ENCODE measurements around the gene ADAMTSL5. TPM values are rescaled to one million over a fixed set of nuclear protein-coding genes. Genes with fewer than 3 reads are reported as not detected.

The ADAMTSL5 gene
- total RNA-seq, 4 donors from 2014 or later: 13.5 to 20.8 (median 18.8) TPM

DNA sequence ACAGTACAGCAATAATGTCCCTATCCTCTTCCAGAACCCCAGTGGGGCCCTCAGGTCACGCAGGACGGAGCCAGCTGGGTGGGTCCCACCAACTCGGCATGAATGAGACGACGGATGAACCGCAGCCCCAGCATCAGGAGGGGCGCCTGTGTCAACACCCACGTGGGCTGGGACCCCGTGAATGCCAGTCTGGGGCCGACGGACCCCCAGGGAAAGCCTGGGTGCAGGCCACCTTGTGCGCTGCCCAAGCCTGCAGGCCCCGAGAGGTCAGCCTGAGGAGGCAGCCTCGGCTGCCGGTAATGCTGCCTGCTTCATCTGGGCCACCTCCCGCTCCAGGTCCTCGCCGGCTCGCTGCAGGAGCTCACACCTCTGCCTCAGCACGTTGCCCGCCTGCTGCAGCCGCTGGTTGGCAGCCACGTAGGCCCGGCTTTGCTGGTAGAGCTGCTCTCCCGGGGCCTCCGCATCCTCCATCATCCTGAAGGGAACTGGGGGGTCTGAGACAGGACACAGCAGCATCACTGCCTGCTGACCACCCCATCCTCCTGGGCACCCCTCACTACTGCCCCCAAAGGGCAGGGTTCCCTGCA is 38.0 kb downstream of the ADAMTSL5 start:
- peaks cover 5 to 52% (median 25%) of the 10 kb centered on the region in 4 donors for H3K27me3 ChIP-seq
- peaks cover 0 to 31% (median 0%) of the 10 kb centered on the region in 3 donors for H3K36me3 ChIP-seq
- TF ChIP-seq, protein P1, sequence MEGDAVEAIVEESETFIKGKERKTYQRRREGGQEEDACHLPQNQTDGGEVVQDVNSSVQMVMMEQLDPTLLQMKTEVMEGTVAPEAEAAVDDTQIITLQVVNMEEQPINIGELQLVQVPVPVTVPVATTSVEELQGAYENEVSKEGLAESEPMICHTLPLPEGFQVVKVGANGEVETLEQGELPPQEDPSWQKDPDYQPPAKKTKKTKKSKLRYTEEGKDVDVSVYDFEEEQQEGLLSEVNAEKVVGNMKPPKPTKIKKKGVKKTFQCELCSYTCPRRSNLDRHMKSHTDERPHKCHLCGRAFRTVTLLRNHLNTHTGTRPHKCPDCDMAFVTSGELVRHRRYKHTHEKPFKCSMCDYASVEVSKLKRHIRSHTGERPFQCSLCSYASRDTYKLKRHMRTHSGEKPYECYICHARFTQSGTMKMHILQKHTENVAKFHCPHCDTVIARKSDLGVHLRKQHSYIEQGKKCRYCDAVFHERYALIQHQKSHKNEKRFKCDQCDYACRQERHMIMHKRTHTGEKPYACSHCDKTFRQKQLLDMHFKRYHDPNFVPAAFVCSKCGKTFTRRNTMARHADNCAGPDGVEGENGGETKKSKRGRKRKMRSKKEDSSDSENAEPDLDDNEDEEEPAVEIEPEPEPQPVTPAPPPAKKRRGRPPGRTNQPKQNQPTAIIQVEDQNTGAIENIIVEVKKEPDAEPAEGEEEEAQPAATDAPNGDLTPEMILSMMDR (IDR thresholded peaks at IDR 0.05): no peak
- no peak for TF ChIP-seq POLR2A (IDR thresholded peaks at IDR 0.05)
- intact Hi-C loops (cut with DNase I): no loop called here
- DNase-seq: no peak
- H3K4me1 ChIP-seq: peaks cover 31 to 68% (median 34%) of the 10 kb centered on the region in 3 donors
- no peak overlapping the region for H3K27ac ChIP-seq
- H3K9me3 ChIP-seq: no peaks in the 10 kb centered on the region
- WGBS, 2 donors: 81% methylated on average over 7 of the region's 26 CpGs; no CpG with 5 or more reads in 1 of the 2 donors
- no peak overlapping the region for H3K4me3 ChIP-seq

DNA sequence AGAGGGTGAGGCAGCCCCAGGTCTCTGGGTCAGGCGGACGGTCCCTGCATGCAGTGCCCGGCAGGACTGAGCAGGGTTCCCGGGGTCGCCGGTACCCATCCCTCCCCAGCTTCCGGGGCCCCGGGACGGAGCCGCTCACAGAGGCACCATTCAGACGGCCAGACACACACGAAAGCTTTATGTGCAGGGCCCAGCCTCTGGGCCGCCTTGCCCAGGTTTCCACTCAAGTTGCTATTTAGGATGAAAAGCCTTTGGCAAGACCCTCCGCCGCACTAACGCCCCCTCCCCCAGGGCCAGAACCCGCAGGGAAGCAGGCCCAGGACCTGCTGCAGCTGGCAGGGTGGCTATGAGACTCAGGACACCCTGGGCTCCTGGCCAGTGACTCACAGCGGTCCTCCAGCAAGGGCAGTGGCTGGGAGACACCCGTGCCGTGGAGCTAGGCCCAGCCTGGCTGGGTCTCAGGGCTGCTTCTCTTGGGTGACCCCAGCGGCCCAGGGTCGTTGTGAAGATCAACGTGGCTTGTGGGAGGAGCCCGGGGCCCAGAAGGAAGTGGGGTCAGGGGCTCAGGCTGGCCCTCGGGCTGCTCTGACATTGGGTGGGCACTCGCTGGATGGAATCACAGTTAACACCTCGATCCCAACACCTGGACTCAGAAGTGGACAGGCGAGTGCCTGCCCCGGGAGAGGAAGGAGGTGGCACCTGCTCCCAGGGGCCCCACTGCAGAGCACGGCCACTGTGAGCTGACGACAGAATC is 38.6 kb downstream of the ADAMTSL5 start:
- intact Hi-C loops (cut with DNase I): no loop called here
- Histone ChIP-seq H3K4me3 (no peak overlapping the region), H3K27ac (no peak overlapping the region), H3K36me3 (peaks cover 0 to 31% (median 0%) of the 10 kb centered on the region in 3 donors), H3K9me3 (no peaks in the 10 kb centered on the region), H3K4me1 (peaks cover 37 to 68% (median 38%) of the 10 kb centered on the region in 3 donors), H3K27me3 (peaks cover 8 to 59% (median 26%) of the 10 kb centered on the region in 4 donors)
- 67 to 76% methylated on average over 4 to 18 of the region's 31 CpGs for WGBS, 2 donors
- TF ChIP-seq, protein P1 (IDR thresholded peaks at IDR 0.05): no peak
- TF ChIP-seq POLR2A (IDR thresholded peaks at IDR 0.05): no peak
- no peak for DNase-seq

- Histone ChIP-seq H3K9me3 (no peaks in the 10 kb centered on the region), H3K27me3 (peaks cover 9 to 68% (median 32%) of the 10 kb centered on the region in 4 donors), H3K36me3 (peaks cover 0 to 31% (median 0%) of the 10 kb centered on the region in 3 donors), H3K4me1 (peaks cover 41 to 70% (median 44%) of the 10 kb centered on the region in 3 donors), H3K4me3 (no peak overlapping the region), H3K27ac (no peak overlapping the region)
- no peak for TF ChIP-seq POLR2A (IDR thresholded peaks at IDR 0.05)
- TF ChIP-seq, protein P1 (IDR thresholded peaks at IDR 0.05): no peak
- intact Hi-C loops (cut with DNase I): no loop called here
- DNase-seq: no peak
- WGBS, 2 donors: 57 to 80% methylated on average over 7 to 9 of the region's 20 CpGs
Observed at GRCh38 chr19:1473085-1473851, 39.6 kb downstream of the ADAMTSL5 start.

DNA sequence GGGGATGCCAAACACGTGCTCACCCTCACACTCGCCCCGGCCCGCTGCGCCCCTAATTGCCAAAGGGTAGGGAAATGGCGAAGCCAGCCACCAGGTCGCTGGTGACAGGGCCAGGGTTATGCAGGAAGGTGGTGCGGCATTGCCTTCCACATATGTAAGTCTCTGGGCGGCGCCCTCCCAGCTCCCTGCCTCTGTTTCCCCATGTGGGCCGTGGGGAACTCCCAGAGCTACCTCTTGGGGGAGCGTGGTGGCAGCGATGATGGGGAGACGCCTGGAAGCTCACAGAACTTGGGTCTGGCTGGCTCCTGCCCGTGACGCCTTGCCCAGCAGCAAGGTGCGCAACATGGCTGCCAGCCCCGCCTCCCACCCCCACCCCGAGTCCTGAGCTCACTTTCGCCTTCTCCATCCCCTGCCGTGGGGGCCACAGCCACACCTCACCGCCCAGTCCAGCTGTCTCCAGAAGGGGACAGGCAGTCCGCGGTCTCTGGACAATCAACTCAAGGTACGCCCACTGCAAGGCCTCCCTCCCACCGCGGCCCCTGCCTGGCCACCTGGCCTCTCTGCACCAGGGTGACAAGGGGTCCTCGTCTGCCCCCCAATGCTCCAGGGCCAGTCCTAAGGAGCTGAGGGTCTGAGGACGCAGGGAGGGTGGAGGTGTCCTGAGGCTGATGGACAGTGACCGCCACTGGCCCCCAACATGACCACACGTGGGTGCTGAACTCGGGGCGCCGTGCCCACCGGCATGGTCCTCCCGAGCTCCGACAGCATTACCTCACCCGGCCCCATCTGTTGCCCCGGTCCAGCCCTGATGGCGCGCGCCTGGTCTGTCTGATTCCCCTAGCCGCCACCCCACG is 40.4 kb downstream of the ADAMTSL5 start:
- no peak for TF ChIP-seq POLR2A (IDR thresholded peaks at IDR 0.05)
- TF ChIP-seq, protein P1 (IDR thresholded peaks at IDR 0.05): no peak
- H3K4me3 ChIP-seq: no peak overlapping the region
- no peaks in the 10 kb centered on the region for H3K9me3 ChIP-seq
- WGBS, 2 donors: 60% methylated on average over 7 of the region's 44 CpGs; no CpG with 5 or more reads in 1 of the 2 donors
- peaks cover 17 to 76% (median 37%) of the 10 kb centered on the region in 4 donors for H3K27me3 ChIP-seq
- peaks cover 0 to 31% (median 0%) of the 10 kb centered on the region in 3 donors for H3K36me3 ChIP-seq
- no peak overlapping the region for H3K27ac ChIP-seq
- peaks cover 41 to 70% (median 45%) of the 10 kb centered on the region in 3 donors for H3K4me1 ChIP-seq
- no peak for DNase-seq
- intact Hi-C loops (cut with DNase I): no loop called here

All from esophagus squamous epithelium (tissue), 5 donors.